H1 (cell line): ENCODE measurements around the gene XPO6. TPM values are rescaled to one million over a fixed set of nuclear protein-coding genes. Genes with fewer than 3 reads are reported as not detected.

Experiments
- CTCF ChIA-PET: fragments of 300-600 bp; sonication (Branson Sonifier 250); formaldehyde crosslinking; loops from one replicate; lab custom pipeline; 2021; ENCODE audit not compliant: partially characterized antibody; lab: Charles Lee
- POLR2A ChIA-PET: fragments of 300-600 bp; sonication (Branson Sonifier 250); formaldehyde crosslinking; loops from one replicate; lab custom pipeline; 2021; ENCODE audit warnings: inconsistent platforms; ENCODE audit not compliant: partially characterized antibody; lab: Charles Lee
- DNase-seq, 2 experiments: peaks; one replicate each; pipeline versions ENCODE4 v3.0.0 to v3.0.0-alpha.2; 2010 to 2022; ENCODE audit warnings: low spot score in 2 of 2, low read depth in 1 of 2, mixed read lengths in 1 of 2
- FAIRE-seq: peaks from 2 replicates; lab custom pipeline; 2011; peaks lifted over from hg19 to GRCh38; lab: Jason Lieb, UNC
- H2AFZ ChIP-seq: 2 replicates; pipeline ENCODE4 v1.8.1; 2012; ENCODE audit warnings: low read length, inconsistent platforms
- H2AK5ac ChIP-seq: 2 replicates; pipeline ENCODE4 v1.6.1; 2013; ENCODE audit warnings: low read depth, low read length
- H2BK120ac ChIP-seq: replicated peaks from 2 replicates; pipeline ENCODE3; 2013; ENCODE audit warnings: low read depth, low read length, inconsistent platforms
- H2BK12ac ChIP-seq: 2 replicates; pipeline ENCODE4 v1.6.1; 2013; ENCODE audit warnings: low read depth, low read length
- H2BK15ac ChIP-seq: 2 replicates; pipeline ENCODE4 v1.6.1; 2013; ENCODE audit warnings: low read length
- H2BK20ac ChIP-seq: 2 replicates; pipeline ENCODE4 v1.6.1; 2013; ENCODE audit warnings: low read length
- H2BK5ac ChIP-seq: 2 replicates; pipeline ENCODE4 v1.6.1; 2013; ENCODE audit warnings: low read depth, low read length
- H3K14ac ChIP-seq: 2 replicates; pipeline ENCODE4 v1.6.1; 2013; ENCODE audit warnings: inconsistent platforms; ENCODE audit not compliant: insufficient read length
- H3K18ac ChIP-seq: 2 replicates; pipeline ENCODE4 v1.6.1; 2013; ENCODE audit warnings: low read length; ENCODE audit errors: extremely low read depth
- H3K23ac ChIP-seq: 2 replicates; pipeline ENCODE4 v1.6.1; 2013; ENCODE audit warnings: inconsistent platforms; ENCODE audit not compliant: insufficient read length
- H3K23me2 ChIP-seq: 2 replicates; pipeline ENCODE4 v1.6.1; 2013; ENCODE audit warnings: low read depth, low read length
- H3K27ac ChIP-seq: 2 replicates; pipeline ENCODE4 v1.6.1; 2011; ENCODE audit warnings: low read depth, low read length, inconsistent platforms
- H3K27me3 ChIP-seq, 4 experiments: replicated peaks in 1 of 4; 1 replicate in 1 of 4; 2 replicates in 3 of 4; pipeline versions ENCODE4 v1.6.1 to v1.8.1; 2011 to 2013; ENCODE audit warnings: low read length in 3 of 4, mild to moderate bottlenecking in 3 of 4, inconsistent platforms in 2 of 4, mixed read lengths in 2 of 4, moderate library complexity in 1 of 4; ENCODE audit not compliant: control insufficient read depth in 3 of 4, insufficient read depth in 3 of 4; ENCODE audit errors: extremely low read depth in 1 of 4
- H3K36me3 ChIP-seq, 4 experiments: 2 replicates each; pipeline versions ENCODE4 v1.6.1 to v1.8.1; 2011 to 2013; ENCODE audit warnings: mild to moderate bottlenecking in 4 of 4, low read length in 3 of 4, moderate library complexity in 2 of 4, control low read depth in 1 of 4, inconsistent platforms in 1 of 4; ENCODE audit not compliant: insufficient read depth in 4 of 4, control insufficient read depth in 2 of 4
- H3K4ac ChIP-seq: replicated peaks from 2 replicates; pipeline ENCODE3; 2013; ENCODE audit warnings: low read length, low read depth, mixed read lengths, inconsistent platforms; ENCODE audit not compliant: insufficient read length
- H3K4me1 ChIP-seq, 4 experiments: replicated peaks in 1 of 4; 1 replicate in 1 of 4; 2 replicates in 3 of 4; pipeline versions ENCODE4 v1.6.1 to v1.8.1; 2011 to 2013; ENCODE audit warnings: low read length in 3 of 4, inconsistent platforms in 2 of 4, mixed read lengths in 1 of 4; ENCODE audit not compliant: insufficient read depth in 4 of 4, control insufficient read depth in 3 of 4
- H3K4me2 ChIP-seq, 2 experiments: 2 replicates each; pipeline versions ENCODE4 v1.6.1 to v1.8.1; 2011 to 2013; ENCODE audit warnings: low read depth in 2 of 2, low read length in 2 of 2, control low read depth in 1 of 2, inconsistent platforms in 1 of 2, mild to moderate bottlenecking in 1 of 2; ENCODE audit not compliant: insufficient read depth in 1 of 2
- H3K4me3 ChIP-seq, 4 experiments: fragments of 200-600, 300-600 bp in 1 of 4; sonication (generic), shearing (Covaris generic), sonication (Bioruptor Twin) in 1 of 4; 2 replicates each; pipeline versions ENCODE4 v1.5.1 to v1.8.1; 2011 to 2016; ENCODE audit warnings: low read length in 4 of 4, low read depth in 3 of 4, control low read depth in 2 of 4, inconsistent platforms in 2 of 4, mild to moderate bottlenecking in 2 of 4, mixed read lengths in 1 of 4, moderate library complexity in 1 of 4; ENCODE audit not compliant: insufficient read depth in 2 of 4; ENCODE audit errors: extremely low read depth in 1 of 4
- H3K56ac ChIP-seq: replicated peaks from 2 replicates; pipeline ENCODE3; 2013; ENCODE audit warnings: low read depth, mild to moderate bottlenecking, mixed read lengths, low read length, inconsistent platforms; ENCODE audit not compliant: insufficient read length
- H3K79me1 ChIP-seq: 2 replicates; pipeline ENCODE4 v1.6.1; 2013; ENCODE audit warnings: low read depth, low read length, control low read depth
- H3K79me2 ChIP-seq, 2 experiments: 2 replicates each; pipeline versions ENCODE4 v1.6.1 to v1.8.1; 2012 to 2013; ENCODE audit warnings: low read length in 2 of 2, mild to moderate bottlenecking in 2 of 2, inconsistent platforms in 1 of 2; ENCODE audit not compliant: insufficient read depth in 2 of 2, control insufficient read depth in 1 of 2
- H3K9ac ChIP-seq, 4 experiments: replicated peaks in 1 of 4; 1 replicate in 1 of 4; 2 replicates in 3 of 4; pipeline versions ENCODE4 v1.6.1 to v1.8.1; 2011 to 2013; ENCODE audit warnings: low read depth in 3 of 4, low read length in 3 of 4, control low read depth in 2 of 4, mild to moderate bottlenecking in 2 of 4, moderate library complexity in 2 of 4, inconsistent platforms in 1 of 4; ENCODE audit errors: extremely low read depth in 1 of 4
- H3K9me3 ChIP-seq, 2 experiments: 2 replicates each; pipeline versions ENCODE4 v1.6.1 to v1.8.1; 2012 to 2013; ENCODE audit warnings: mild to moderate bottlenecking in 2 of 2, moderate library complexity in 2 of 2, control low read depth in 1 of 2, inconsistent platforms in 1 of 2, low read depth in 1 of 2, low read length in 1 of 2, mixed read lengths in 1 of 2; ENCODE audit not compliant: insufficient read depth in 2 of 2
- H4K20me1 ChIP-seq, 2 experiments: replicated peaks in 1 of 2; 2 replicates each; pipeline versions ENCODE3 to v1.8.1; 2011 to 2013; ENCODE audit warnings: inconsistent platforms in 2 of 2, low read length in 2 of 2, mild to moderate bottlenecking in 1 of 2; ENCODE audit not compliant: insufficient read depth in 2 of 2, control insufficient read depth in 1 of 2
- H4K5ac ChIP-seq: 2 replicates; pipeline ENCODE4 v1.6.1; 2013; ENCODE audit warnings: low read length, low read depth, mixed read lengths, inconsistent platforms; ENCODE audit not compliant: insufficient read length
- H4K8ac ChIP-seq: 2 replicates; pipeline ENCODE4 v1.8.0; 2013; ENCODE audit warnings: mild to moderate bottlenecking, moderate library complexity, low read length, inconsistent platforms; ENCODE audit not compliant: insufficient read depth; ENCODE audit errors: extremely low read depth
- H4K91ac ChIP-seq: replicated peaks from 2 replicates; pipeline ENCODE3; 2013; ENCODE audit warnings: low read length, mixed read lengths, inconsistent platforms; ENCODE audit not compliant: insufficient read length
- BRCA1 ChIP-seq: IDR thresholded peaks from 2 replicates; pipeline ENCODE4 v1.6.1; 2012; ENCODE audit warnings: low read depth, low read length, improper control_type of control experiment
- CREB1 ChIP-seq: IDR thresholded peaks from 2 replicates; pipeline ENCODE4 v1.6.1; 2012; ENCODE audit warnings: inconsistent platforms
- EGR1 ChIP-seq: IDR thresholded peaks from 2 replicates; pipeline ENCODE4 v1.6.1; 2011; ENCODE audit warnings: low read depth, low read length, borderline replicate concordance
- EP300 ChIP-seq, 2 experiments: IDR thresholded peaks; 1 replicate in 1 of 2; 2 replicates in 1 of 2; pipeline ENCODE4 v1.6.1; 2011 to 2012; ENCODE audit warnings: low read depth in 2 of 2, low read length in 2 of 2, mild to moderate bottlenecking in 2 of 2, borderline replicate concordance in 1 of 2, inconsistent platforms in 1 of 2, moderate library complexity in 1 of 2
- GTF2F1 ChIP-seq: IDR thresholded peaks from 2 replicates; pipeline ENCODE4 v1.6.1; 2012; ENCODE audit warnings: low read depth, low read length, improper control_type of control experiment, borderline replicate concordance
- POLR2AphosphoS5 ChIP-seq: IDR thresholded peaks from 2 replicates; pipeline ENCODE4 v1.6.1; 2011; ENCODE audit warnings: low read depth, low read length
- RFX5 ChIP-seq: IDR thresholded peaks from 2 replicates; pipeline ENCODE4 v1.6.1; 2011; ENCODE audit warnings: low read depth, low read length, improper control_type of control experiment, borderline replicate concordance
- SIX5 ChIP-seq: IDR thresholded peaks from 2 replicates; pipeline ENCODE4 v1.6.1; 2011; ENCODE audit warnings: mild to moderate bottlenecking, low read depth, low read length
- TAF7 ChIP-seq: optimal IDR thresholded peaks from 2 replicates; pipeline ENCODE3; 2011; ENCODE audit warnings: low read depth, mild to moderate bottlenecking, inconsistent platforms, low read length, moderate library complexity, borderline replicate concordance
- TBP ChIP-seq: IDR thresholded peaks from 2 replicates; pipeline ENCODE4 v1.6.1; 2011; ENCODE audit warnings: low read depth, low read length, improper control_type of control experiment
- TEAD4 ChIP-seq: IDR thresholded peaks from 2 replicates; pipeline ENCODE4 v1.6.1; 2012; ENCODE audit warnings: low read depth, low read length, inconsistent platforms, mixed read lengths
- WGBS, 2 experiments: shearing (Covaris generic) in 1 of 2; methylation state at CpG; one replicate each; pipeline versions ENCODE4 v1.1.6 to v1.1.7; 2013 to 2015; ENCODE audit warnings: low lambda C conversion rate in 2 of 2, mixed read lengths in 2 of 2, inconsistent platforms in 1 of 2, low coverage in 1 of 2, missing lambda C conversion rate in 1 of 2; ENCODE audit not compliant: insufficient replicate concordance in 2 of 2, insufficient coverage in 1 of 2, insufficient read length in 1 of 2; ENCODE audit errors: extremely low coverage in 1 of 2, missing lambda C conversion rate in 1 of 2; 5-methylcytosine and 5-hydroxymethylcytosine counted together
- polyA plus RNA-seq, 7 experiments: library from polyadenylated mRNA; depleted of rRNA in 3 of 7; stranded (reverse) in 5 of 7; unstranded in 2 of 7; fragments of >200 nt in 5 of 7; fragments of 200-250 nt in 2 of 7; gene quantifications; 1 replicate in 5 of 7; 2 replicates in 1 of 7; 4 replicates in 1 of 7; pipeline versions ENCODE4 v1.2.1 to v1.2.3, GENCODE V29; 2011 to 2013; ENCODE audit warnings: missing spikeins in 2 of 7, mixed read lengths in 2 of 7
- total RNA-seq: library from RNA; stranded (reverse); fragmentation: NEBNext Ultra II Directional; extraction: Animal tissue kit (Norgen Biotek cat#: 25700); gene quantifications from 2 replicates; pipeline ENCODE4 v1.2.1, GENCODE V29; 2021
- TF ChIP-seq, protein P1 (sequence below): IDR thresholded peaks from 2 replicates; pipeline ENCODE4 v1.6.1; 2012; ENCODE audit warnings: inconsistent platforms

Gene XPO6
- total and polyA plus RNA-seq, 2 of the 8 experiments (the other 6 are each of a cell fraction or from before 2014, with no cell fraction given), result 152 to 254 TPM

GRCh38 chr16:28057949-28058348 is 153.8 kb downstream of the XPO6 start:
- no peak overlapping the region for H3K27ac ChIP-seq
- no peaks in the 10 kb centered on the region for H3K79me1 ChIP-seq
- peaks cover 10 to 29% (median 23%) of the 10 kb centered on the region in 4 experiments for H3K27me3 ChIP-seq
- H3K36me3 ChIP-seq, result no peaks in the 10 kb centered on the region; a peak in 2 of 8 replicates
- H3K23me2 ChIP-seq, result peaks cover 7% of the 10 kb centered on the region; the same call in 1 of the 2 replicates
- no peak overlapping the region for H2BK15ac ChIP-seq
- TF ChIP-seq GTF2F1 (no peak), BRCA1 (no peak), SIX5 (no peak), EP300 (IDR thresholded peaks at IDR 0.05; ENCODE audit: borderline replicate concordance in 1 of 2, low read depth in 2 of 2, low read length in 2 of 2) (no peak), TEAD4 (no peak), TAF7 (no peak), TBP (no peak), EGR1 (no peak), CREB1 (no peak), RFX5 (no peak), POLR2AphosphoS5 (no peak)
- TF ChIP-seq, protein P1, sequence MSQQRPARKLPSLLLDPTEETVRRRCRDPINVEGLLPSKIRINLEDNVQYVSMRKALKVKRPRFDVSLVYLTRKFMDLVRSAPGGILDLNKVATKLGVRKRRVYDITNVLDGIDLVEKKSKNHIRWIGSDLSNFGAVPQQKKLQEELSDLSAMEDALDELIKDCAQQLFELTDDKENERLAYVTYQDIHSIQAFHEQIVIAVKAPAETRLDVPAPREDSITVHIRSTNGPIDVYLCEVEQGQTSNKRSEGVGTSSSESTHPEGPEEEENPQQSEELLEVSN, result no peak
- no peak overlapping the region for H3K14ac ChIP-seq
- H3K4me1 ChIP-seq, result peaks cover 0 to 4% (median 2%) of the 10 kb centered on the region in 4 experiments; a peak in 3 of 7 replicates
- ChIA-PET CTCF (interaction anchor here (1.5 kb wide), 1 partner anchor 13 kb away, joined by 6 read pairs; no protein-coding TSS in a partner anchor), POLR2A (no interaction called here)
- no peak overlapping the region for H4K8ac ChIP-seq
- H2BK120ac ChIP-seq, result no peak overlapping the region
- no peak overlapping the region for H3K56ac ChIP-seq
- no peak overlapping the region for H3K9ac ChIP-seq
- H2BK5ac ChIP-seq, result no peak overlapping the region
- WGBS, 2 experiments, result 97% methylated on average over 8 of the region's 8 CpGs; no CpG with 5 or more reads in 1 of the 2 experiments
- H3K4me3 ChIP-seq, result no peak overlapping the region
- H4K20me1 ChIP-seq, result no peaks in the 10 kb centered on the region
- DNase-seq, result no peak
- no peak overlapping the region for H2AFZ ChIP-seq
- H2BK12ac ChIP-seq, result no peak overlapping the region
- H3K4me2 ChIP-seq, result no peak overlapping the region
- H4K91ac ChIP-seq, result no peak overlapping the region
- no peak for FAIRE-seq
- H3K9me3 ChIP-seq, result no peaks in the 10 kb centered on the region
- H2AK5ac ChIP-seq, result no peak overlapping the region
- H2BK20ac ChIP-seq, result no peak overlapping the region
- no peak overlapping the region for H3K4ac ChIP-seq
- H4K5ac ChIP-seq, result no peak overlapping the region
- H3K18ac ChIP-seq, result no peak overlapping the region
- no peak overlapping the region for H3K23ac ChIP-seq
- H3K79me2 ChIP-seq, result no peaks in the 10 kb centered on the region
